Progenitor cell of endocrine pancreas (in vitro differentiated cells): ENCODE results near the gene IER3. TPM values are rescaled to one million over a fixed set of nuclear protein-coding genes. Genes with fewer than 3 reads are reported as not detected.
A peak's percentile ranks its signal among the peaks of the same experiment; 100 is the strongest.

Experiments used
- DNase-seq: peaks from one replicate; pipeline ENCODE4 v3.0.0; 2021; ENCODE audit warnings: low spot score; ENCODE audit not compliant: unreplicated experiment
- H3K27ac Mint-ChIP-seq: 2 replicates; pipeline ENCODE4 v1.8.0; 2021; ENCODE audit warnings: mild to moderate bottlenecking, moderate library complexity, mixed read lengths
- H3K27me3 Mint-ChIP-seq: 2 replicates; pipeline ENCODE4 v1.8.0; 2021; ENCODE audit warnings: mixed read lengths
- H3K36me3 Mint-ChIP-seq: 2 replicates; pipeline ENCODE4 v1.8.0; 2022; ENCODE audit warnings: mixed read lengths; ENCODE audit not compliant: insufficient read depth
- H3K4me1 Mint-ChIP-seq: 2 replicates; pipeline ENCODE4 v1.8.0; 2021; ENCODE audit warnings: low read depth, mixed read lengths
- H3K4me3 Mint-ChIP-seq: 2 replicates; pipeline ENCODE4 v1.8.0; 2021; ENCODE audit warnings: low read depth, mild to moderate bottlenecking, moderate library complexity, mixed read lengths
- H3K9me3 Mint-ChIP-seq: 2 replicates; pipeline ENCODE4 v1.8.0; 2021; ENCODE audit warnings: low read depth, mixed read lengths
- total RNA-seq: library from RNA; stranded (reverse); gene quantifications from 2 replicates; pipeline ENCODE4 v1.2.1, GENCODE V29; 2021
- TF ChIP-seq, protein P1 (sequence below): fragments of 200-600 bp; sonication (generic); IDR thresholded peaks from one replicate; pipeline ENCODE4 v1.5.0; 2021; ENCODE audit warnings: antibody characterized with exemption, mild to moderate bottlenecking; ENCODE audit not compliant: unreplicated experiment

The IER3 gene
- total RNA-seq, 1 donor from 2014 or later: 23.2 TPM

DNA sequence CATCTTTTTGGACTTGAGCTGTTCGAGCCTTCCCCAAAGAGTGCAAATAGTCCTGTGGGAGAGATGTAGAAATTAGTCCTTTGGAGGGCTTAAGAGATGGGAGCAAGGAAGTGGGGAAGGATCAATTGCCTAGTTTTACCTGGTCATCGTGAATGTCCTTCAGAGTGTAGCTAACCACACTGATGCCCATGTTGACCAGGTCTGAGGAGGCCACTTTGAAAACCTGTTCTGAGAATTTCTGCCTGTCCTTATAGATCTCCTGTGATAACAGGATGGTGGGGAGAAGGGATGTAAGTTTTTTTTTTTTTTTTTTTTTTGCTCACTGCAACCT lies 3.8 kb downstream of the IER3 start:
- Mint-ChIP-seq H3K27me3 (no peaks in the 10 kb centered on the region), H3K9me3 (no peaks in the 10 kb centered on the region), H3K36me3 (peaks cover 24% of the 10 kb centered on the region), H3K27ac (no peak overlapping the region), H3K4me1 (peaks cover 21% of the 10 kb centered on the region), H3K4me3 (no peak overlapping the region)
- TF ChIP-seq, protein P1, sequence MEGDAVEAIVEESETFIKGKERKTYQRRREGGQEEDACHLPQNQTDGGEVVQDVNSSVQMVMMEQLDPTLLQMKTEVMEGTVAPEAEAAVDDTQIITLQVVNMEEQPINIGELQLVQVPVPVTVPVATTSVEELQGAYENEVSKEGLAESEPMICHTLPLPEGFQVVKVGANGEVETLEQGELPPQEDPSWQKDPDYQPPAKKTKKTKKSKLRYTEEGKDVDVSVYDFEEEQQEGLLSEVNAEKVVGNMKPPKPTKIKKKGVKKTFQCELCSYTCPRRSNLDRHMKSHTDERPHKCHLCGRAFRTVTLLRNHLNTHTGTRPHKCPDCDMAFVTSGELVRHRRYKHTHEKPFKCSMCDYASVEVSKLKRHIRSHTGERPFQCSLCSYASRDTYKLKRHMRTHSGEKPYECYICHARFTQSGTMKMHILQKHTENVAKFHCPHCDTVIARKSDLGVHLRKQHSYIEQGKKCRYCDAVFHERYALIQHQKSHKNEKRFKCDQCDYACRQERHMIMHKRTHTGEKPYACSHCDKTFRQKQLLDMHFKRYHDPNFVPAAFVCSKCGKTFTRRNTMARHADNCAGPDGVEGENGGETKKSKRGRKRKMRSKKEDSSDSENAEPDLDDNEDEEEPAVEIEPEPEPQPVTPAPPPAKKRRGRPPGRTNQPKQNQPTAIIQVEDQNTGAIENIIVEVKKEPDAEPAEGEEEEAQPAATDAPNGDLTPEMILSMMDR: no peak
- DNase-seq: no peak

DNA sequence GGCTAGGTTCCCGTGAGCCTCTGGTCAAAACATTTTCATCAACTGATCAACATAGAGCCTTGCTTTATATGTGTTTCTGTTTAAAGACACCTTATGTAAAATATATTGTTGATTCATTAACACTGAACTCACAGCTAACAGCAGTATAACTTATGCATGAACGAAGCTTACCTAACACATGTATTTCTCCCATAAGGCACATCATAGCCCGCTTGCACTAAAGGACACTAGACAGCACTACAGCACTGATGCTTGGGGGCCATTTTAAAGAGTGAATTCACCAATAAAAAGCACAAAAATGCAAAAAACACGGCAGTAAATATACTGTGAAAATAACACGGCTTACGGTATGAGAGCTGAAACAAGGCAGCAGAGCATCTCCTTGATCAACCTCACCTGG lies 5.8 kb downstream of the IER3 start:
- Mint-ChIP-seq H3K27ac (no peak overlapping the region), H3K36me3 (peaks cover 24% of the 10 kb centered on the region), H3K4me3 (no peak overlapping the region), H3K4me1 (peaks cover 14% of the 10 kb centered on the region), H3K27me3 (no peaks in the 10 kb centered on the region), H3K9me3 (no peaks in the 10 kb centered on the region)
- TF ChIP-seq, protein P1: no peak
- DNase-seq: no peak

DNA sequence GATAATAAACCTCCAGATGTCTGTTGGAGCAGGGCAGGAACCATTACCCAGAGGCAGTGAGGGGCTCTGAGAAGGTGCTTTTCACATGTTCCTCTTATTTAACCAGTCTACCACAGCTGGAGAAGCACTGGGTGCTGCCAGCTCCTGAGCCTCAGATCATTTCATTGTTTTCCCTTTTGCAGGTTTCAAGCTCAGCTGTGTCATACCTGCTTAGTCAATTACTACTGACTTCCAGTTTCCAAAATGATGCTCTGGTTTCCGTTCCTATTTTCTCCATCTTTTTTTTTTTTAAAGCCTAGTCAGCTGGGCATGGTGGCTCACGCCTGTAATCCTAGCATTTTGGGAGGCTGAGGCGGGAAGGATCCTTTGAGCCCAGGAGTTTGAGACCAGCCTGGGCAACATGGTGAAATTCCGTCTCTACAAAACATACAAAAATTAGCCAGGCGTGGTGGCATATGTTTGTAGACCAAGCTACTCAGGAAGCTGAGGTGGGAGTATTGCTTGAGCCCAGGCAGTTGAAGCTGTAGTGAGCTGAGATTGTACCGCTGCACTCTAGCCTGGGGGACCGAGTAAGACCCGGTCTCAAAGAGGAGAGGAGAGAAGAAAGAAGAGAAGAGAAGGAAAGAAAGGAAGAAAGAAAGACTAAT lies 8.6 kb downstream of the IER3 start:
- TF ChIP-seq, protein P1: no peak
- Mint-ChIP-seq H3K27me3 (no peaks in the 10 kb centered on the region), H3K36me3 (peaks cover 22% of the 10 kb centered on the region), H3K9me3 (no peaks in the 10 kb centered on the region), H3K4me3 (no peak overlapping the region), H3K4me1 (peaks cover 2% of the 10 kb centered on the region), H3K27ac (peak overlapping the region; percentile 26)
- no peak for DNase-seq

DNA sequence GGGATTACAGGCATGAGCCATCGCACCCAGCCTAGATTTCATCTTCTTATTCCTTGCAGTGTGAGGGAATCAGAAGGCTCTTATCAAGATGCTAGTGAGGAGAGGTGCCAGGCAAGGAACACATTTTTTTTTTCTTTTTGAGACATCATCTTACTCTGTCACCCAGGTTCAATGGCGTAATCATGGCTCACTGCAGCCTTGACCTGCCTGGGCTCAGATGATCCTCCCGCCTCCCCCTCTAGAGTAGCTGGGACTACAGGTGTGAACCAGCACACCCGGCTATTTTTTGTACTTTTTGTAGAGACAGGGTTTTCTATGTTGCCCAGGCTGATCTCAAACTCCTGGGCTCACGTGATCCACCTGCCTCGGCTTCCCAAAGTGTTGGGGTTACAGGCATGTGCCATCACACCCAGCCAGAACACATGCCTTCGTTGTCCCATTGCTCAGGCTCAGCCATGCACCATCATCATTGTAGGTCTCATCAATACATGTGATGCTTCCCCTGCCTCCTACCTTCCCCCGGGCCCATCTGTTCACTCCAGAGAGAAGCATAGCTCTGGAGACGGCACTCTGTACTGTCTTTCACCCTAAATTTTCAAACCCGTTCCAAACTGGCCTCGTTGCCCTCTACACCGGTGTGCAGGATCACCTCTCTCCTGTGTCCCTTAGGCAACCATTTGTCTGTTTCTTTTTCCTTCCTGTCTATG lies 12.0 kb downstream of the IER3 start:
- Mint-ChIP-seq H3K36me3 (peaks cover 20% of the 10 kb centered on the region), H3K4me3 (no peak overlapping the region)
- TF ChIP-seq, protein P1: no peak

DNA sequence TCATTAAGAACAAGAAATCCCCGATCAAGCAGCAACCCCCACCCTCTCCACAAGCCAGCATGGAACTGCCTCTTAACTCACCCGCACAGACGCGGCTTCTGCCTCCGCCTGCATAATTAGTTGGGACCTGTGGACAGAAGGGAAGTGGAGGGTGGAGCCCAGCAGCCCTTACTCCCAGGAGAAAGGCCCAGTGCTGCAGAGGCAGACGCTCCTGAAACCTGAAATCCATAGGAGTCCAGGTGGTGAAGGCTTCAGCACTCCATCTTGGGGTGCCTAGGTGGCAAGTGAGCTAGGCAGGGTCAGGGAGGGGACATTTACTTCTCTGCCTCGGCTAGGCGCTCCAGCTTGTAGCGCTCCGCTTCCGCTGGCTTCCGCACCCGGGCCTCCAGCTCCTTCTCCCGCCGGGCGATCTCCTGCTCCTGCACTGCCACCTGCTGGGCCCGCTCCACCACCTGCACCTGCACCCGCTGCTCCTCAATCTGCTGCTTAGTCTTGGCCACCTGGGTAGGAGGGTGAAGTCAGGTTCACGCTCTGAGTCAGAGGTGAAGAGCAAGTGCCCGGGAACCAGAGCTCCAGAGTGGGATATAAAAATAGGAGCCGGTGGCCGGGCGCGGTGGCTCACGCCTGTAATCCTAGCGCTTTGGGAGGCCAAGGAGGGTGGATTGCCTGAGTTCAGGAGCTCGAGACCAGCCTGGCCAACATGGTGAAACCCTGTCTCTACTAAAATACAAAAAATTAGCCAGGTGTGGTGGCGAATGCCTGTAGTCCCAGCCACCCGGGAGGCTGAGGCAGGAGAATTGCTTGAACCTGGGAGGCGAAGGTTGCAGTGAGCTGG lies 13.5 kb downstream of the IER3 start:
- TF ChIP-seq, protein P1: peak; percentile 83

More for the DNA sequence above, 12.0 kb downstream of the IER3 start:
- no peak for DNase-seq
- Mint-ChIP-seq H3K9me3 (no peaks in the 10 kb centered on the region), H3K27ac (peak overlapping the region; percentile 10), H3K27me3 (no peaks in the 10 kb centered on the region), H3K4me1 (peaks cover 5% of the 10 kb centered on the region)

More for the DNA sequence above, 13.5 kb downstream of the IER3 start:
- H3K9me3 Mint-ChIP-seq: no peaks in the 10 kb centered on the region
- no peak overlapping the region for H3K4me3 Mint-ChIP-seq
- H3K27ac Mint-ChIP-seq: peak overlapping the region; percentile 86
- no peaks in the 10 kb centered on the region for H3K27me3 Mint-ChIP-seq
- peaks cover 15% of the 10 kb centered on the region for H3K36me3 Mint-ChIP-seq
- DNase-seq: peak; percentile 76
- peaks cover 5% of the 10 kb centered on the region for H3K4me1 Mint-ChIP-seq
